Right forelimb (tissue), 1 donor: ENCODE results near the gene DLL1.
"Not testable (repeated sequence)": the region's sequence is repeated elsewhere in the genome, so short reads cannot be mapped to it uniquely, and the experiment has no call there.

Source experiments
- DNase-seq: peaks from one replicate; pipeline ENCODE4 v3.0.0-alpha.2; 2018

The DLL1 gene

DNA sequence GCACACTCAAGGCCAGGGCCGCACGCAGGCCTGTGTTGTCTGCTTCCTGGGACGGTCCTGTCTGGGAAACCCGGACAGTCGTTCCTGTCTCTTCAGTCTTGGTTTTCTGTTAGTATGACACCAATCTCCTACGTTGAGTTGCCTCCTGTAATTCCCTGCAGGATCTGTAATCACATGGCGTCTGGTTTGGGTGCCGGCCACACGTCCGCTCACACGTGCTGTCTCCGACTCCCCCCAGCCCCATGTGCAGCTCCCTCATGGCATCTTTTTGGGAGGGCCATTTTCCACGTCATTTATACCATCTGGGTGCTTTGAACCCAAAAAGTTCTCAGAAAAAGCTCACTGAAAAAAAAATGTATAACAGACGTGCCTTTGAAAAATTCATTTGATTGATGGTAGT, 23.2 kb downstream of the DLL1 start:
- DNase-seq = no peak

DNA sequence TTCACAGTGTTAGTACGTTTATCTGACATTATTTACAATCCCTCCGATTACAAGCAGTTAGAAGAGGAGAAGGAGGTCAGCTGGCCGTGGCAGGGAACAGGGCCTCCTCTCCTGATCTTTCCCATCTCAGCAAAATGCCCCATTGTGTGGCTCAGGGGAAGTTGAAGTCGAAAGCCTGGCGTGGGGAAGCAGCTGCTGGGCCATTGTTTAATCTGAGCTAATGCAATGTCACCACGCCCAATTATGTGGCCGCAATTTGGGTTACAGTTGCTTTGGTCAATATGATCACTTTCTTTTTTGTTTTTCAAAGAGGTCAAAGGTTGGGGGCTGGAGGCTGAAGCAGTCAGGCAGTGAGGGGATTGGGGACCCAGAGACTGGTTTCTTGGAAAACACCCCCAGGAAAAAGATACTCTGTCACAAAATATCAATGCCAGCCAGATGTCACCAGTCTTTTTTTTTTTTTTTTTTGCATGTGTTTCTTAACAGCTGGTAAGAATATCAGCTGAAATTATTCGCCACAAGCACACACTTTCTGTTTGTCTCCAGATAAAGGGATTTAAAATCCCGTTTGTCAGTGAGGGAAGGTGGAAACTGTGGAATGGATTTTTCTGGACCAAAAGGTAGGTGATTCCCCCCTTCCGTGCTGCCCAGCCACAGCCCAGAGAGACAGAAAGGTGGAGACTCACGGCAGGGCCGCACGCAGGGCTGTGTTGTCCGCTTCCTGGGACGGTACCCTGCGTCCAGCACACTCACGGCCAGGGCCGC, 24.6 kb downstream of the DLL1 start:
- DNase-seq = no peak

DNA sequence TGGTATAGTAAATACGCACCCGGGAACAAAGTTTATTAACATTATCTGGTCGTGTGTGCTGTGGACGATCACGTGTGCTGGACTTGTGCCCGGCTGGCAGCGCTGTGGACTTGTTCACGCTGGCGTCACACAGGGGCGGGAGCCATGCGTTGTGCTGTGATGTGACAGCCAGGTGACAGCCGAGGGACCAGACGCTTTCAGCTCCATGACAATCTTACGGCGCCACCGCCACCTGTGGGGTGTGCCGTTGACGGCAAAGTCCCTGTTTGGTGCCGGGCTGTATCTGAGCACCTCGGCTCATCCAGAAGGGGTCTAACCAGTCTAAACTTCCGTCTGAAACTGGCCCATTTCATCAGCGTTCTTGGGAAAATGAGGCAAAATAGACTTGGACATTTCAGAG, 25.2 kb downstream of the DLL1 start:
- DNase-seq = no peak

DNA sequence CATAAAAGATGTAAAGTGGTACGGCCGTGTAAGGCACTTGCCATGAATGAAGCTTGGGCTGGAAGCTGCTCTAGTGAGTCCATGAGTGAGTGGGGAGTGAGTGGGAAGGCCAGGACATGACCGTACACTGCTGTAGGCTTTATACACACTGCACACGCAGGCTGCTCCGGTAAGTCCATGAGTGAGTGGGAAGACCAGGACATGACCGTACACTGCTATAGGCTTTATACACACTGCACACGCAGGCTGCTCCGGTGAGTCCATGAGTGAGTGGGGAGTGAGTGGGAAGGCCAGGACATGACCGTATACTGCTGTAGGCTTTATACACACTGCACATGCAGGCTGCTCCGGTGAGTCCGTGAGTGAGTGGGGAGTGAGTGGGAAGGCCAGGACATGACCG, 26.2 kb downstream of the DLL1 start:
- DNase-seq = not testable (repeated sequence)

DNA sequence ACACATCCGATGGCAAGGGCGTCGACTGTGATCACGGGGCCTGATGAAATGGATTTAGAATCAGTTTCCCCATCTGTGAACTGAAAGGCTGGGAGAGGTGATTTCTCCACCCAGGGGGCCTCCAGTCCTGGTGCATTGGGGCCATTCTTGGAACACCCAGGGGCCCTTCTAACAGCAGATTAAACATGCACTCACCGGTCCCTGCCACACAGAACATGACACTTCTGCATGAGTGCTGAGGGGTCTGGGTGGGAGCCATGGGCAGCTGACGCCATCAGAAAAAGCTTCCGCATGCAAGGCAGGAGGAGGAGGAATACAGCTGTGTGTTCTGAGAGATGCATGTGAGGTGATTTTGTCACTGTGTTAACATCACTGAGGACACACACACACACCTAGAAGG, 26.8 kb downstream of the DLL1 start:
- DNase-seq = no peak

DNA sequence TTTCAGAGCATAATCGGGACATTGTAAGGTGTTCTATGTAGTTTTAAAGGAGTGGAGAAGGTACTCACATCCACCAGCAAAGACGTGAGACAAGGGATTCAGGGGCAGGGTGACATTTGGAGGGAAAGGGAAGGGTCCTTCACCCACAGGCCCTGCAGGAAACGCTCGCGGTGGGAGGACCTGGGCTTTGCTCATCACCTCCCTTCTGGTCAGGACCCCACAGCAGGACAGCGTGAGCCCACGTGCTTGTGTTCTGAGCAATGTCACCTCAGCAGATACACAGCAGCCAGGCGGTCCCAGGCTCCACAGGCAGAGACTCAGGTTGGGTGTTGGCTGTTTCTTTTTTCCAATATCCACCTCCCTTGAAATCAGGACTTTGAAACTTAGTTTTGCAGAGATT, 27.5 kb downstream of the DLL1 start:
- DNase-seq = no peak

DNA sequence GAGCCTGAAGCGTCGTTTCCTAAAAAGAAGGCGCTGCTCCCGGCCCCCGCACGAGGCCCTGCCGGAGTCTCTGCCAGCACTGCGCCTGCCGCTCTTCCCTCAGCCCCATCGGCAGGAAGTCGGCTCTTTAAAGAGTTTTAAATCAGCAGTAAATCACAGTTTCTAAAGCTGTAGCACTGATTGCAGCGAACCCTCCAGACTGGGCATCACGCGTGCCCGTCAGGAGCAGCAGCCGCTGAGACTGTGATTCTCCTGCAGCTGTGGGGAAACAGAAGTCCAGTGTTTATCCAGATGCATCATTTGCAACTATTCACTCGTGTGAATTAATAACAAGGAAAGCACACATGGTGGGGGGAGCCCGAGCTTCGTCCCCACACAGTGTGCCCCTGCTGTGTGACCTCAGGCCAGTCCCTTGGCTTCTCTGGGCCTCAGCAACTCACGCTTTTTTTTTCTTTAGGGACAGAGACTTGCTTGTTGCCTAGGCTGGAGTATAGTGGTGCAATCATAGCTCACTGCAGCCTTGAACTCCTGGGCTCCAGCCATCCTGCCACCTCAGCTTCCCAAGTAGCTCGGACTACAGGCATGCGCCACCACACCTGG, 28.3 kb downstream of the DLL1 start:
- no peak for DNase-seq

DNA sequence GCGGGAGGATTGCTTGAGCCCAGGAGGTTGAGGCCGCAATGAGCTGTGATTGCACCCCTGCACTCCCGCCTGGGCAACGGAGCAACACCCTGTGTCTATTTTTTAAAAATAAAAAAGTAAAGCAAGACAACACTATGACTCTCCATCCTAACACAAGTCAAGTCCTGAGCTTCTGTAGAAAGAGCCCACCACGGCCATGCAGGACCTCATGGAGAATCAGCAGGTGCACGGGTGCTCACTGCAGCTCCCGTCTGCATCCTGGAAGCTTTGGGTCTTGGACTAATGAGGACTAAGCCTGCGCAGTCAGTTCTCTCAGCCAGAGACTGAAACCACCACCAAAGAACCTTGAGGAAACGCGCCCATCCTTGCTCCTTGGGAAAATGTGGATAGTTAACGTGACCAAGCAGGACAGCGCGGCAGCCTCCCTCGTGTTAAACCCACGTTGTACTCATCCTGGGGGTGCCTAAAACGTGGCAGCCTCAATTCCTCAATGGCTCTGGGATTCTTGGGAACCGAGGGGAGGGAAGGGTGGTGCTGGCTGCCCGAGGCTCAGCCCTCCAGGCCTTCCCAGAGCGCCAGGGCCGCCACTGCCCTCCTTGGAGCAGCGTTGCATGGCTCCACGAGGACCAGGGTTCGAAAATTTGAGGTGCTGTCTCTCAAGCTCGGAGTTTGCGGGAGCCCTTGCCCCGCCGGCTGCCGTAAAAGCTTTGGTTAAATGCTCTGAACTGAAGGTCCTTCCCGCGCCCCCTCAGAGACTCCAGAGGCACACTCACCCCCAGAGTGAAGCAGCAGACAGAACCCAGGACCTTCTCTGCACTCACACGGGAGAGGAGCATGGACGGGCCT, 29.0 kb downstream of the DLL1 start:
- DNase-seq = no peak

DNA sequence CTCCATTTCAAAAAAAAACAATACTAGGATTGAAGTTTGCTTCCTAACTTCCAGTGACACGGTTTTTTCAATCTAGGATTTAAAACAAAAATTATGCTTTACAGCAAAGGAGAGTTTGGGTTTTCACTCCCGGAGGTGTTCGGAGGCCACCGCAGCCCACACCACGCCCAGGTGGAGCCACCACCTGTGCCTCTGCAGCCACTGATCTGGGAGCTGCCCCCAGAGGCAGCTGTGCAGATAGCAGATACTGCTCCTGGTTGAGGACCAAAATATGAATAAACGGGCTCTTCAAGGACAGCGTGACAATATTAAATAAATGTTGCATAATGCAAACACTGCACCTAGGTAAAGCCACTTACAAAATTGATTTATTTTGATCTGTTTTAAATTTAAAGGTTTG, 30.2 kb downstream of the DLL1 start:
- no peak for DNase-seq

DNA sequence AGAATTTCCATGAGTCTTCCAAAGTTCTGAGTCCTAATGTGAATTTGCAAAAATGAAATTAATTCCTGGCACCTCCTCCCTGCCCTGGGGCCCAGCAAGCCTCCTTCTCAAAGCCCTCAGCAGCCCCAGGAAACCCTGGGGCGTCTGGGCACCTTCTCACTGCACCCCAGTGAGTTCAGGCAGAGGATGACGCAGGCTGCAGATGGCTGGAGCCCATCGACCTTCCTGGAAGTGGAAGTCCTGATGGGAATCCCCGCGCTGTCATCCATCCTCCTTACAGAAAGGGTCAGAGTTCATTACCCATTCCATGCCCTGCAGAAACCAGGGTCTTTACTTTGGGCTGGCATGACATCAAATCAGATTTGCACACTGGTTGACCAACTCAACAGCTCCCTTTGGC, 31.6 kb downstream of the DLL1 start:
- no peak for DNase-seq

DNA sequence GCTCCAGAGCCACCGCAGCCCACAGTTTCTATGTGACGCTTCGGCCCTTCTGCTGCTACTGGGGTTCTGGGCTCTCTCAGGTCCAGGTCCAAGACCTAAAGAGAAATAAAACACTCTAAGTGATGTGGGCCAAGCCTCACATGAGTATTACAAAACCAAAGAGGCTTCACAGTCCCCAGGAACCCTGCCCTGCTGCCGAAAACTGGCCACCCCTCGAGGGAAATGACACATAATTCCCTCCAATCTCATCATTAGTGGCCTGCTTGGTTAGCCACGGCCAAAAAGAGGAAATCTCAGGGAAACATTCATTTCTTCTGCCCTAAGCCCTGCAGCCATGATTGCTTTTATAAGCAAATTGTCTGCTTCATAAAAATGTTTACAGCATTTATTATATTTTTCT, 32.5 kb downstream of the DLL1 start:
- DNase-seq = no peak

DNA sequence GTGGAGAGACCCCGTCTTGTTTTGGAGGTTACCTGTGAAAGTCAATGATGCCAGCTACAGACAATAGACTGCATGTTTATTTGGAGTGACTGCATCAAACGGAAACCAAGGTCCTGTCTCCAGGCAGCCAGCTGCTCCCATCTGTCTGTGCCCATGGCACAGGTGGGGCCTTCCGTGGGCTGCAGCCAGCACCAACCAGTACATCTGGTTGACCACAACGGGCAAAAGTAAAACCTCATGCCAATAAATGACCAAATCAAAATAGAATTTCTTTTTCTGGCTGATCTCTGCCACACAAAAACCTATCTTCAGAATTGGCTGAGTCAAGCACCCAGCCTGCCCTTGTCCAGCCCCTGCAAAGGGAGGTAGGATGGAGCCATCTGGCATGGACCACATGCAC, 33.5 kb downstream of the DLL1 start:
- no peak for DNase-seq

DNA sequence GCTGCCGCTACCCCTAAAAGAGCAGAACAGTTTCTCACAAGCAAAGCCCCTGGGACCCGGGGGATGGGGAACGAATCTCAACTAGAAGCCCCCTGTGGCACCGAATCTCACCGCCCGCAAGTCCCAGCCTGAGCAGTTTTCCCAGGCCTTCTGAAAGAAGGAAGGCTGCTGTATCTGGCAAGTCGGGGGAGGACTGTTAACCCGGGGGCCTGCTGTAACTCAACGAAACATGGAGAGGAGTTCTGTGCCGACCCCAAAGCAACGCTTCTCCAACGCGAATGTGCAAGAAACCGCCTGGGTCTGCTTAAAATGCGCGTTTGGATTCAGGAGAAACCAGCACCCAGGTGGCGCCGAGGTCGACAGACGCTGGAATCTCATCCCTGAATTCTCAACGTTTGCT, 34.2 kb downstream of the DLL1 start:
- DNase-seq = no peak

DNA sequence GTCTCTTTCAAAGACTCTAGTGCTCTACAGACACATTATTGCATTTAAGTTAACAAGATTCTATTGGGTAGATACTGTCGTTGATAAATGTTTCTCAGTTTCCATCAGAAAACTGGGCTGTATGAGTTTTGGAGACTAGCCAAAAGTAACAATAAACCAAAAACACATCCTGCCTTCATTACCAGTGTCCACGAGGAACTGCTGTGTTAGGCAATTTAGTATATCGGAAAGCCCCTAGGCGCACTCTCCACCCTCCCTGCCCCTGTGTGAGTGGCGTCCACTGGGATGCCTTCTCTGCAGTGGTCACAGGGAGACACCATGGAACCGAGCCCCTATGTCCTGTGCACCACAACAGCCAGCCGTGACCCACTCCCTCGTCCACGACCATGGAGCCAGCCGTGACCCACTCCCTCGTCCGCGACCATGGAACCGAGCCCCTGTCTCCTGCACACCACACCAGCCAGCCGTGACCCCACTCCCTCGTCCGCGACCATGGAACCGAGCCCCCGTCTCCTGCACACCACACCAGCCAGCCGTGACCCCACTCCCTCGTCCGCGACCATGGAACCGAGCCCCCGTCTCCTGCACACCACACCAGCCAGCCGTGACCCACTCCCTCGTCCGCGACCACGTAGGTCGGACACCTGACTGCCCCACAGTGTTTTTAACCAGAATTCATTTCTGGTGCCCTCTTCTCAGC, 35.3 kb downstream of the DLL1 start:
- DNase-seq = no peak

DNA sequence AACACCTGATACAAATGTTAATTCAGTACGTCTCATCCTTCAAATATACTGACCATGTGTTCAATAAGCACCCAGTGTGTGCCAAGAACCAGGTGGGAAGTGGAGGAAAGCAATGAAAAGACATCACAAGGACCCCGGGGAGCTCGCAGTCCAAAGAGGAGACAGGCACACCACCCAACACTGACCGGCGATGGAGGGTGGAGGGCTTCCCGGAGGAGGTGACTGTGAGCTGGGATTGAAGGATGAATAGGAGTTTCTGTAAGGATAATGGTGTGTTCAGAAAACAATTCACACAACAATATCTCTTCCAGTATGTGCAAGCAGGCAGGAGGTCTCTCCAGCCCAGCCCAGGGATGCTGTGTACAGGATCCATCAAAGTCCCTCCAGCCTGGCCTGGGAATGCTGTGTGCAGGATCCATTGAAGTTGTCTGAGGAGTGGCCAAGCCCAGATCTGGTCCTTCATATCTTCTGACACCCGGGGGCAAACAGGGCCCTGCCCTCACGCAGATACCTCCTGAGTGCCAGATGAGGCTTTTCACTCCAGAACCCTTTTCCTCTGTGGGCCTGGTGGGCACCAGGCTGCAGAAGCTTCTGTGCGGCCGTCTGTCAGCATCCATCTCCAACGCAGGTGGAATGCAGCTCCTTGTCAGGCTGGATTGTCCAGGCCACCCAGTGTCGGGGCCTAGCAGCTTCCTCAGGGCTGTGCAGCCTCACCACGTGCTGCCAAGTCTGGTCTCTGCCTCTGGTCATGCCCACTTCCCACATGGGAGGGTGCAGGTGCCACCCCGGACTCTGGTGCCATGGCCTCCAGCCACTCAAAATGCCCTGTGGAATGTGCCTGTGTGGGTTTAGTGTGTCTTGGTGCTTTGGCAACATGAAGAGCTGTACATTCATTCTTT, 36.3 kb downstream of the DLL1 start:
- no peak for DNase-seq

DNA sequence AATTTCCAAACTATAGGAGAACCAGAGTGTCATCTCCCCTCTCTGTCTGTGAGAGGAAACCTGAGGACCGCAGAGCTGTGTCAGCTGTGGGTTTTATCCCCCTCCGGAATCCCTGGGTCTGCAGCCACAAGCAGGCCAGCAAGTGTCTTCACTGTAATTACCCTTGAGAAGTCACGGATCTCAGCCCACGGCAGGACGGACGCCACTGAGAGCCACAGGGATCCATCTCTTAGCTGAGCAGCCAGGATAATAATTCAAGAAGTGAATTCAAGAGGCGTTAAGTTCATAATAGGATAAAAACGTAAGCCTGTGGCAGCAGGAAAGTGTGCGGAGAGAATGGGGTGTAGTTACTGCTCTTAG, 37.0 kb downstream of the DLL1 start:
- no peak for DNase-seq

DNA sequence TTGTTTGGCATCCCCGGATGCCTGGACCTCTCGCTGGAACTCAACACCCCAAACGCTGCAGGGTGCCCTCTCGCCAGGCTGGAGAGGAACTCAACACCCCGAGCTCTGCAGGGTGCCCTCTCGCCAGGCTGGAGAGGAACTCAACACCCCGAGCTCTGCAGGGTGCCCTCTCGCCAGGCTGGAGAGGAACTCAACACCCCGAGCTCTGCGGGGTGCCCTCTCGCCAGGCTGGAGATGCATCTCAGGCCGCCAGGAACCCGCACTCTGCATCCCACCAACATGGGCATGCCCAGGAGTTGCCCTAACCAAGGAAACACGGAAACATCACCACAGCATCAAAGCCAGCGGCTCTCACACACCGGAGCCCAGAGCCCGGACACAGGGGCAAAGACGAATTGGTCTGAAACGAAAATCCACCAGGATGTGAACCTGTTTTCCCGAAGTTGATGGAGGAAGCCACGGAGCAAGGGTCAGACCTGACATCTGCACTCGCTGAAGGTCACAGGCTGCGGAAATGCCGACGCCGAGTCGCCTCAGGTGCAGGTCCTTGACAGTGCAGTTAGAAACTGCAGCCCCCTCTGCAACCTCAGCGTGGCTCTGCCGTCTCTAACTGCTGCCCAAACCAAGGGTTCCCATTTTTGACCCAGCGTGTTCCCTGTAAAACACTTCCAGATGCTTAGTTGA, 37.5 kb downstream of the DLL1 start:
- no peak for DNase-seq

DNA sequence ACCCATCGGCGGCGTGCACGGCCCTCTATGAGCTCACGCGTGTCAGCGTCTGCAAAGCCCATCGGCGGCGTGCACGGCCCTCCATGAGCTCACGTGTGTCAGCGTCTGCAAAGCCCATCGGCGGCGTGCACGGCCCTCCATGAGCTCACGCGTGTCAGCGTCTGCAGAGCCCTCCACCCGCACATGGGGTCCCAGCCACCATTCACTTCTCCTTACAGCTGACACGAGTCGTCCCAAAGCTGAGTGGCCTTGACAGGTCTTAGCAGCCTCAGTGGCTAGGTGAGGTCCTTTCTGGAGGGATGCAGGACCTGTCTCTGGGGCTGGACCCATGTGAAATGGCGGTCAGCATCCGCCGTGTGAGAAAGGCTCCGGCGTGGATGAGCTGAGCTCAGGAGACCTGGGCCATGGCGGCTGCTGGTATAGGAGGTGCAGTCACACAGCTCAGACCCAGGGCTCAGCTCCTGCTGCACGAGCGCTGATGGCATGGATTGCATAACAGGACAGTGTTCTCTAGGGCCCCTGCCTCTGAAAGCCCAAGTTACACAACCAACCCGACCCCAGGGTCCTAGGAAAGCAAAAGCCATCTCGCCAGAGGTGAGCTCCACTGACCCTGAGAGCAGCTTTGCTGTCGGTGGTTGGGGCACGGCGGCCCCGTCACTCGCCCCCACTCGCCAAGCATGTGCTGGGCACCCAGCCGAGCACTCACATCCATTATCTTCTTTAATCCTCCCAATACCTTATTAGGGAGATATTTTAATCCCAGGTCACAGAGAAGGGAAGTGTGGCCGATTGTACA, 38.9 kb downstream of the DLL1 start:
- no peak for DNase-seq

DNA sequence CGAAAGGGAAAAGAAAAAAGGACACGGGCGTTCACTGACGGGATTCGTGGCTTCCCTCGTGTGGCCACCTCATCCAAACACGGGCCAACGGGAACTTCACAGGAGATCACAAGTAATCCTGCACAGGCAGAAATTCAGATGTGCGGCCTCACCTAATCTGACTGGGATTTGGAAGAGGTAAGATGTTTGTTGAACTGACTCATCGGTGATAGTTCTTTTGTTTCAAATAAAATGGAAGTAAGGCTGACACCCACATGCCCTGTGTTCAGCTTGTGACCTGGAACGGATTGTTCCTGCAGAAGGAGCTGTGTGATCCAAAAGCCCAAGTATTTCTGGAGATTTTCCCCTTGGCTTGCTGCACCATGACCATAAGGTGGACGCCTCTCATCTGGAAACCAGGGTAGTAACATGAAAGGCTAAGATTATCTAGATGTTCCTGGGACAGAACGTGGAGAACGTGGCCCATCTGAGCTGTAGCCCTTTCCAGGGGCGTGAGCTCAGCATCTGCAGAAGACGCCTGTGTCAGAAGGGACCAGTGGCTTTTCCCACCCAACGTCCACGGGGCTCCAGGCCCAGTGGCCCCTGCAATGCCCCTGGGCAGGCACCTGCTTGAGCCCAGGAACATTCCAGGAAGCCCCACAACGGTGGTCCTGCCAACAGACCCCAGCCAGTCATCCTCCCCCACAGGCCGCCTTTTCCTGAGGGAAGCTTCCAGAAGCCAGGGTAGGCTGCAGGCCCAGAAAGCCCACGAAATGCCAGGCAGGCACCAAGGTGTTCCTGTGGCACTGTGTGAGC, 39.7 kb downstream of the DLL1 start:
- no peak for DNase-seq

DNA sequence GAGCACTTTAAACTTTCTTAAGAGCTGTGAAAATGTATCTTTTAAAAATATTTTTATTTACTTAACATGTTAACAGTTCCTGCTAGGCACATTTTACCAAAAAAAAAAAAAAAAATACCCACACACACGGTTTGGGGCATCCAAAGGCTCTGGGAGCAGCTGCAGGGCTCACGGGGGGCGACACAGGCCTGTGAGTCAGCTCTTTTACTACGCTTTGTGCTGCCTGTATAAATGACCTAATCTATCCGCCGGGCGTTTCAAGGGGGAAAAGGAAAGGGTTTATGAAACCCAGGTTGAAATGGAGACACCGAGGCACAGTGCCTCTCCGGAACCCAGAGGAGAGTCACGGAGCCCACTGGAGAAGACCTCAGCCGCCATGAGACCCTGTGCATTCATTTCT, 40.4 kb downstream of the DLL1 start:
- no peak for DNase-seq
